GM21825 (cell line): Measurements from ENCODE around the gene ALOX5AP.

ENCODE experiments used
- ATAC-seq: cut with Tn5 transposase; IDR thresholded peaks from one replicate; pipeline ENCODE4 v1.9.1; 2021; ENCODE audit warnings: mild to moderate bottlenecking, moderate library complexity; ENCODE audit not compliant: unreplicated experiment

The ALOX5AP gene

GRCh38 chr13:30757026-30757742, 21.8 kb downstream of the ALOX5AP start:
- no peak for ATAC-seq

GRCh38 chr13:30759748-30760147, 24.4 kb downstream of the ALOX5AP start:
- ATAC-seq: no peak

- ATAC-seq: no peak
Measured at GRCh38 chr13:30762643-30763042, 27.3 kb downstream of the ALOX5AP start.

GRCh38 chr13:30763786-30764413, 28.6 kb downstream of the ALOX5AP start:
- no peak for ATAC-seq

GRCh38 chr13:30766231-30766630, 30.9 kb downstream of the ALOX5AP start:
- no peak for ATAC-seq

GRCh38 chr13:30770929-30771328, 35.6 kb downstream of the ALOX5AP start:
- ATAC-seq: no peak

- ATAC-seq: no peak
Measured at GRCh38 chr13:30773561-30773960, 38.2 kb downstream of the ALOX5AP start.

- no peak for ATAC-seq
Measured at GRCh38 chr13:30774214-30774730, 38.9 kb downstream of the ALOX5AP start.

GRCh38 chr13:30776661-30777060, 41.3 kb downstream of the ALOX5AP start:
- no peak for ATAC-seq

GRCh38 chr13:30779016-30779415, 43.7 kb downstream of the ALOX5AP start:
- ATAC-seq: no peak

- ATAC-seq: no peak
Measured at GRCh38 chr13:30779608-30780007, 44.3 kb downstream of the ALOX5AP start.

GRCh38 chr13:30780338-30780981, 45.1 kb downstream of the ALOX5AP start:
- no peak for ATAC-seq

- no peak for ATAC-seq
Measured at GRCh38 chr13:30785191-30785850, 50.0 kb downstream of the ALOX5AP start.

GRCh38 chr13:30786648-30787047, 51.3 kb downstream of the ALOX5AP start:
- ATAC-seq: no peak

- ATAC-seq: no peak
Measured at GRCh38 chr13:30787738-30788525, 52.6 kb downstream of the ALOX5AP start.

- no peak for ATAC-seq
Measured at GRCh38 chr13:30789166-30789862, 54.0 kb downstream of the ALOX5AP start.

- no peak for ATAC-seq
Measured at GRCh38 chr13:30790592-30790991, 55.2 kb downstream of the ALOX5AP start.

- ATAC-seq: no peak
Measured at GRCh38 chr13:30791354-30792001, 56.1 kb downstream of the ALOX5AP start.

GRCh38 chr13:30792285-30793000, 57.1 kb downstream of the ALOX5AP start:
- no peak for ATAC-seq
